HepG2 (cell line): ENCODE measurements around the gene ZBTB45. TPM values are rescaled to one million over a fixed set of nuclear protein-coding genes. Genes with fewer than 3 reads are reported as not detected.
A peak's percentile ranks its signal among the peaks of the same experiment; 100 is the strongest.

Experiments used
- ARHGAP35 ChIP-seq: sonication (generic); formaldehyde crosslinking; IDR thresholded peaks from 2 replicates; pipeline ENCODE4 v1.9.0; 2022; ENCODE audit warnings: mild to moderate bottlenecking, inconsistent platforms, moderate library complexity, missing genetic modification reagents, borderline replicate concordance
- BRD4 ChIP-seq: sonication (generic); formaldehyde crosslinking; IDR thresholded peaks from 2 replicates; pipeline ENCODE4 v1.4.0; 2020; ENCODE audit warnings: missing genetic modification reagents
- HNRNPL ChIP-seq: fragments of 200-400 bp; formaldehyde crosslinking; IDR thresholded peaks from 2 replicates; pipeline ENCODE4 v1.6.1; 2017; ENCODE audit warnings: mild to moderate bottlenecking, low read depth, low read length
- KLF12 ChIP-seq: sonication (generic); formaldehyde crosslinking; IDR thresholded peaks from 2 replicates; pipeline ENCODE4 v1.4.0; 2020; ENCODE audit warnings: missing genetic modification reagents, borderline replicate concordance
- KLF13 ChIP-seq: sonication (generic); formaldehyde crosslinking; IDR thresholded peaks from 2 replicates; pipeline ENCODE4 v1.4.0; 2020; ENCODE audit warnings: mild to moderate bottlenecking, missing genetic modification reagents
- PHF5A ChIP-seq: IDR thresholded peaks from one replicate; pipeline ENCODE4 v1.6.1; 2018; ENCODE audit warnings: low read depth, missing genetic modification reagents; ENCODE audit not compliant: unreplicated experiment
- RXRA ChIP-seq: sonication (generic); formaldehyde crosslinking; IDR thresholded peaks from 2 replicates; pipeline ENCODE4 v1.5.1; 2020; ENCODE audit warnings: missing genetic modification reagents
- SAFB2 ChIP-seq: sonication (generic); formaldehyde crosslinking; IDR thresholded peaks from 2 replicates; pipeline ENCODE4 v1.5.1; 2020; ENCODE audit warnings: missing genetic modification reagents, low read depth, mild to moderate bottlenecking, borderline replicate concordance
- TAF1 ChIP-seq: sonication (generic); formaldehyde crosslinking; IDR thresholded peaks from 2 replicates; pipeline ENCODE4 v1.4.0; 2020; ENCODE audit warnings: missing genetic modification reagents
- U2AF2 ChIP-seq: fragments of 200-400 bp; formaldehyde crosslinking; IDR thresholded peaks from 2 replicates; pipeline ENCODE4 v1.6.1; 2017; ENCODE audit warnings: low read depth, mild to moderate bottlenecking, low read length
- ZIK1 ChIP-seq: sonication (generic); formaldehyde crosslinking; IDR thresholded peaks from 2 replicates; pipeline ENCODE4 v1.5.0; 2020; ENCODE audit warnings: mild to moderate bottlenecking, low read depth, missing genetic modification reagents, borderline replicate concordance
- ZNF572 ChIP-seq: sonication (generic); formaldehyde crosslinking; IDR thresholded peaks from 2 replicates; pipeline ENCODE4 v1.5.1; 2020; ENCODE audit warnings: mild to moderate bottlenecking, missing genetic modification reagents
- ZNF629 ChIP-seq: sonication (generic); formaldehyde crosslinking; conservative IDR thresholded peaks from 2 replicates; pipeline ENCODE4 v1.5.0; 2020; ENCODE audit warnings: missing genetic modification reagents
- ZNF746 ChIP-seq: sonication (generic); formaldehyde crosslinking; IDR thresholded peaks from 2 replicates; pipeline ENCODE4 v1.8.0; 2022; ENCODE audit warnings: mild to moderate bottlenecking, missing genetic modification reagents
- ZSCAN25 ChIP-seq: sonication (generic); formaldehyde crosslinking; IDR thresholded peaks from 2 replicates; pipeline ENCODE4 v1.8.0; 2022; ENCODE audit warnings: mild to moderate bottlenecking, missing genetic modification reagents
- polyA plus RNA-seq, 8 experiments: library from polyadenylated mRNA; depleted of rRNA in 3 of 8; stranded (reverse) in 7 of 8; unstranded in 1 of 8; fragments of >200 nt; fragmentation: Illumina TruSeq in 4 of 8; extraction: Trizol in 4 of 8; gene quantifications; 2 replicates each; pipeline versions ENCODE4 v1.2.1 to v1.2.3, GENCODE V29; 2011 to 2016; ENCODE audit warnings: low read depth in 4 of 8, missing spikeins in 1 of 8, mixed read lengths in 1 of 8; ENCODE audit not compliant: insufficient read depth in 1 of 8
- total RNA-seq, 5 experiments: library from RNA; depleted of rRNA; stranded (reverse); fragments of >200 nt; fragmentation: Illumina TruSeq; extraction: Trizol; gene quantifications; 2 replicates each; pipeline ENCODE4 v1.2.3, GENCODE V29; 2016; ENCODE audit warnings: low read depth in 1 of 5
- TF ChIP-seq, protein P1 (sequence below): sonication (generic); formaldehyde crosslinking; IDR thresholded peaks from 2 replicates; pipeline ENCODE4 v1.5.0; 2020; ENCODE audit warnings: missing genetic modification reagents
- TF ChIP-seq, protein P2 (sequence below): sonication (generic); formaldehyde crosslinking; IDR thresholded peaks from 2 replicates; pipeline ENCODE4 v1.8.0; 2022; ENCODE audit warnings: missing genetic modification reagents, mild to moderate bottlenecking, inconsistent platforms, borderline replicate concordance
- TF ChIP-seq, protein P3 (sequence below): sonication (generic); formaldehyde crosslinking; IDR thresholded peaks from 2 replicates; pipeline ENCODE4 v1.5.0; 2020; ENCODE audit warnings: mild to moderate bottlenecking, missing genetic modification reagents
- TF ChIP-seq, protein P4 (sequence below): sonication (generic); formaldehyde crosslinking; IDR thresholded peaks from 2 replicates; pipeline ENCODE4 v1.5.0; 2020; ENCODE audit warnings: missing genetic modification reagents, mild to moderate bottlenecking, borderline replicate concordance

The ZBTB45 gene
- total and polyA plus RNA-seq, 2 of the 13 experiments (the other 11 are each of a cell fraction or from before 2014, with no cell fraction given), result 3.0 to 3.7 TPM

DNA sequence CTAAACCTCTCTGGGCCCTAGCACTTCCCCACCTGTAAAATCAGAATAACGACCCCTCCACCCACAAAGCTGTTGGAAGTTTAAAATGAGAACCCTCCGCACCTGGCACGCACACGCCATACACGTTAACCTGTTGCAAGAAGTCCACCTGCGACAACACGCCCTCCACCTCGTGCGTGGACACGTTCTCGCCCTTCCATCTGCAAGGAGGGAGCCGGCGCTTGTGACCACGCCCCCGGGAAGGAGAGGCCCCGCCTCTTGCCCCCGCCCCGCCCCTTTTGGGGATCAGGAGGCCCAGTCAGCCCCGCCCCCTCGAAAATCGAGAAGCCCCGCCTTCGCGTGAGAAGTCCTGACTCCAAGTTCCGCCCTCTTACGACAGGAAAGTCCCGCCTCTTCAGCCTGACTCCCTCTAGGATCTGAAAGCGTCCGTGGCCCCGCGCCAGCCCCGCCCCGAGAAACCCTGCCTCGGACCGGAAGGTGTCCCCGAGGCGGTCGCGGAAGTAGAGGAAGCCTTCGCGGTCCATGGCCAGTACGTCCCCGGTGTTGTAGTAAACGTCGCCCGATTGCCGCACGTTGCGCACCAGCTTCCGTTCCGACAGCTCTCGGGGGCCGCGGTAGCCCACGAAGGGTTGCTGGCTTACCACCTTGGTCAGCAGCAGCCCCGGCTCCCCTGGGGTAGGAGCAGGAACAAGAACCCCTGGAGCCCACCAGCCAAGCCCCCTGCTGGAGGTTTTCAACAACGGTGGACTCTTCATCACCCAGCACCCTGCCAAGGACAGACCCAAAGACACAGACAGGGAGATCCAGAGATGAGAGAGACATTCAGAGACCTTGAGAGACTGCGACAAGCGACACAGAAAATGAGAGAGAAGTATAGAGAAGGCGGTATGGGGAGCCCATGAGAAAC lies 20.3 kb downstream of the ZBTB45 start (continued):
- TF ChIP-seq, protein P1, sequence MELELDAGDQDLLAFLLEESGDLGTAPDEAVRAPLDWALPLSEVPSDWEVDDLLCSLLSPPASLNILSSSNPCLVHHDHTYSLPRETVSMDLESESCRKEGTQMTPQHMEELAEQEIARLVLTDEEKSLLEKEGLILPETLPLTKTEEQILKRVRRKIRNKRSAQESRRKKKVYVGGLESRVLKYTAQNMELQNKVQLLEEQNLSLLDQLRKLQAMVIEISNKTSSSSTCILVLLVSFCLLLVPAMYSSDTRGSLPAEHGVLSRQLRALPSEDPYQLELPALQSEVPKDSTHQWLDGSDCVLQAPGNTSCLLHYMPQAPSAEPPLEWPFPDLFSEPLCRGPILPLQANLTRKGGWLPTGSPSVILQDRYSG (CRISPR knock-in tag), result 0 out of 2 replicates have a peak, but pooled peaks have one; percentile 33
- no peak for TF ChIP-seq KLF13
- TF ChIP-seq KLF12 (CRISPR knock-in tag), result peak; percentile 76; the same call in 1 of the 2 replicates
- TF ChIP-seq, protein P2, sequence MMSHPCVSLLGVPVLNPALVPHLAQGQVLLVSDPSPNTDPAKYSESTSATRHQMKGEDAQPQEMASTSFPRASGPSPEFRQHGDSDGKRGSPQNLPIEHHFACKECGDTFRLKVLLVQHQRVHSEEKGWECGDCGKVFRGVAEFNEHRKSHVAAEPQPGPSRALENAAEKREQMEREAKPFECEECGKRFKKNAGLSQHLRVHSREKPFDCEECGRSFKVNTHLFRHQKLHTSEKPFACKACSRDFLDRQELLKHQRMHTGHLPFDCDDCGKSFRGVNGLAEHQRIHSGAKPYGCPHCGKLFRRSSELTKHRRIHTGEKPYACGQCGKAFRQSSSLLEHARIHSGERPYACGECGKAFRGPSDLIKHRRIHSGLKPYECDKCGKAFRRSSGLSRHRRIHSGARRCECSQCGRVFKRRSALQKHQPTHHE, result peak; percentile 65; the same call in 1 of the 2 replicates
- TF ChIP-seq ZNF629 (CRISPR knock-in tag), result no peak
- peak; percentile 18; the same call in 1 of the 2 replicates for TF ChIP-seq SAFB2 (CRISPR knock-in tag)
- peak; percentile 69; the same call in 1 of the 2 replicates for TF ChIP-seq ZIK1 (CRISPR knock-in tag)
- TF ChIP-seq, protein P3, sequence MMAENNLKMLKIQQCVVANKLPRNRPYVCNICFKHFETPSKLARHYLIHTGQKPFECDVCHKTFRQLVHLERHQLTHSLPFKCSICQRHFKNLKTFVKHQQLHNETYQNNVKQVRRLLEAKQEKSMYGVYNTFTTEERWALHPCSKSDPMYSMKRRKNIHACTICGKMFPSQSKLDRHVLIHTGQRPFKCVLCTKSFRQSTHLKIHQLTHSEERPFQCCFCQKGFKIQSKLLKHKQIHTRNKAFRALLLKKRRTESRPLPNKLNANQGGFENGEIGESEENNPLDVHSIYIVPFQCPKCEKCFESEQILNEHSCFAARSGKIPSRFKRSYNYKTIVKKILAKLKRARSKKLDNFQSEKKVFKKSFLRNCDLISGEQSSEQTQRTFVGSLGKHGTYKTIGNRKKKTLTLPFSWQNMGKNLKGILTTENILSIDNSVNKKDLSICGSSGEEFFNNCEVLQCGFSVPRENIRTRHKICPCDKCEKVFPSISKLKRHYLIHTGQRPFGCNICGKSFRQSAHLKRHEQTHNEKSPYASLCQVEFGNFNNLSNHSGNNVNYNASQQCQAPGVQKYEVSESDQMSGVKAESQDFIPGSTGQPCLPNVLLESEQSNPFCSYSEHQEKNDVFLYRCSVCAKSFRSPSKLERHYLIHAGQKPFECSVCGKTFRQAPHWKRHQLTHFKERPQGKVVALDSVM (CRISPR knock-in tag), result peak; percentile 37
- peak; percentile 76 for TF ChIP-seq RXRA
- 0 out of 2 replicates have a peak, but pooled peaks have one; percentile 45 for TF ChIP-seq HNRNPL
- peak; percentile 52 for TF ChIP-seq PHF5A (CRISPR knock-in tag)
- TF ChIP-seq ARHGAP35 (CRISPR knock-in tag), result no peak; the same call in 1 of the 2 replicates
- TF ChIP-seq, protein P4, sequence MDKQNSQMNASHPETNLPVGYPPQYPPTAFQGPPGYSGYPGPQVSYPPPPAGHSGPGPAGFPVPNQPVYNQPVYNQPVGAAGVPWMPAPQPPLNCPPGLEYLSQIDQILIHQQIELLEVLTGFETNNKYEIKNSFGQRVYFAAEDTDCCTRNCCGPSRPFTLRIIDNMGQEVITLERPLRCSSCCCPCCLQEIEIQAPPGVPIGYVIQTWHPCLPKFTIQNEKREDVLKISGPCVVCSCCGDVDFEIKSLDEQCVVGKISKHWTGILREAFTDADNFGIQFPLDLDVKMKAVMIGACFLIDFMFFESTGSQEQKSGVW, result no peak
- peak; percentile 23; the same call in 1 of the 2 replicates for TF ChIP-seq ZSCAN25 (CRISPR knock-in tag)
- peak; percentile 78; the same call in 1 of the 2 replicates for TF ChIP-seq ZNF746 (CRISPR knock-in tag)
- no peak for TF ChIP-seq U2AF2
- peak; percentile 83 for TF ChIP-seq BRD4 (CRISPR knock-in tag)
- peak; percentile 78 for TF ChIP-seq TAF1 (CRISPR knock-in tag)
- TF ChIP-seq ZNF572 (CRISPR knock-in tag), result peak; percentile 84; the same call in 1 of the 2 replicates
